ENCODE measurements around the gene NCEH1.
"Not testable (repeated sequence)": the region's sequence is repeated elsewhere in the genome, so short reads cannot be mapped to it uniquely, and the experiment has no call there.

The NCEH1 gene

GRCh38 chr3:172669021-172669420 lies 41.8 kb downstream of the NCEH1 start:
- Histone ChIP-seq H4K91ac (ENCODE audit: low read depth, low read length) (no peak overlapping the region), H3K27me3 (ENCODE audit: insufficient read depth, low read length) (no peaks in the 10 kb centered on the region), H2BK5ac (ENCODE audit: low read depth, low read length, poor library complexity) (no peak overlapping the region), H3K9me3 (ENCODE audit: insufficient read depth, low read depth, low read length) (peaks cover 2% of the 10 kb centered on the region), H2AFZ (ENCODE audit: insufficient read depth, low read length, poor library complexity) (no peak overlapping the region), H3K79me2 (ENCODE audit: control insufficient read depth, insufficient read depth, low read length, poor library complexity) (no peaks in the 10 kb centered on the region), H3K9ac (ENCODE audit: low read length) (no peak overlapping the region), H3K4me1 (ENCODE audit: control insufficient read depth in 1 of 2, insufficient read depth in 2 of 2, low read length in 2 of 2) (no peaks in the 10 kb centered on the region), H3K23ac (ENCODE audit: low read length) (no peak overlapping the region), H3K4me3 (ENCODE audit: low read depth, low read length) (no peak overlapping the region), H4K8ac (ENCODE audit: low read depth, low read length) (no peak overlapping the region), H2AK5ac (ENCODE audit: low read length) (no peak overlapping the region), H2BK12ac (ENCODE audit: low read length) (no peak overlapping the region), H2BK120ac (ENCODE audit: insufficient read depth, low read length, poor library complexity) (no peak overlapping the region), H3K14ac (ENCODE audit: low read length) (no peak overlapping the region), H3K4me2 (ENCODE audit: low read length) (no peak overlapping the region), H3K4ac (ENCODE audit: low read depth, low read length) (no peak overlapping the region), H3K36me3 (ENCODE audit: control insufficient read depth in 1 of 2, insufficient read depth in 2 of 2, low read length in 2 of 2) (no peaks in the 10 kb centered on the region), H3K27ac (ENCODE audit: low read depth, low read length) (no peak overlapping the region), H4K12ac (ENCODE audit: low read depth, low read length) (no peak overlapping the region), H3K18ac (ENCODE audit: low read length) (no peak overlapping the region), H3K79me1 (ENCODE audit: low read length) (no peaks in the 10 kb centered on the region)
- no CpG with 5 or more reads among the region's 4 CpGs for WGBS (ENCODE audit: extremely low coverage, insufficient coverage, insufficient read length)
- DNase-seq: peak in 1 of 2 donors; percentile 34

- H2BK120ac ChIP-seq (ENCODE audit: insufficient read depth, low read length, poor library complexity): no peak overlapping the region
- no peak overlapping the region for H3K14ac ChIP-seq (ENCODE audit: low read length)
- H3K27me3 ChIP-seq (ENCODE audit: insufficient read depth, low read length): no peaks in the 10 kb centered on the region
- H3K4ac ChIP-seq (ENCODE audit: low read depth, low read length): no peak overlapping the region
- H3K4me3 ChIP-seq (ENCODE audit: low read depth, low read length): no peak overlapping the region
- no peaks in the 10 kb centered on the region for H3K79me2 ChIP-seq (ENCODE audit: control insufficient read depth, insufficient read depth, low read length, poor library complexity)
- H3K27ac ChIP-seq (ENCODE audit: low read depth, low read length): no peak overlapping the region
- WGBS (ENCODE audit: extremely low coverage, insufficient coverage, insufficient read length): no CpG with 5 or more reads among the region's 16 CpGs
- no peaks in the 10 kb centered on the region for H3K79me1 ChIP-seq (ENCODE audit: low read length)
- H3K9ac ChIP-seq (ENCODE audit: low read length): no peak overlapping the region
- no peak overlapping the region for H2AFZ ChIP-seq (ENCODE audit: insufficient read depth, low read length, poor library complexity)
- no peak overlapping the region for H4K91ac ChIP-seq (ENCODE audit: low read depth, low read length)
- no peaks in the 10 kb centered on the region for H3K36me3 ChIP-seq (ENCODE audit: control insufficient read depth in 1 of 2, insufficient read depth in 2 of 2, low read length in 2 of 2)
- no peak overlapping the region for H2BK12ac ChIP-seq (ENCODE audit: low read length)
- H3K23ac ChIP-seq (ENCODE audit: low read length): no peak overlapping the region
- H4K12ac ChIP-seq (ENCODE audit: low read depth, low read length): no peak overlapping the region
- H2BK5ac ChIP-seq (ENCODE audit: low read depth, low read length, poor library complexity): no peak overlapping the region
- peak; percentile 92 to 99 for DNase-seq
- no peak overlapping the region for H3K18ac ChIP-seq (ENCODE audit: low read length)
- no peak overlapping the region for H3K4me2 ChIP-seq (ENCODE audit: low read length)
- H3K4me1 ChIP-seq (ENCODE audit: control insufficient read depth in 1 of 2, insufficient read depth in 2 of 2, low read length in 2 of 2): no peaks in the 10 kb centered on the region
- H3K9me3 ChIP-seq (ENCODE audit: insufficient read depth, low read depth, low read length): peaks cover 2% of the 10 kb centered on the region
- no peak overlapping the region for H4K8ac ChIP-seq (ENCODE audit: low read depth, low read length)
- H2AK5ac ChIP-seq (ENCODE audit: low read length): no peak overlapping the region
Observed at GRCh38 chr3:172666873-172667694, 43.8 kb downstream of the NCEH1 start.

- H3K4ac ChIP-seq (ENCODE audit: low read depth, low read length): no peak overlapping the region
- H3K23ac ChIP-seq (ENCODE audit: low read length): no peak overlapping the region
- H2AK5ac ChIP-seq (ENCODE audit: low read length): no peak overlapping the region
- H3K4me1 ChIP-seq (ENCODE audit: control insufficient read depth in 1 of 2, insufficient read depth in 2 of 2, low read length in 2 of 2): no peaks in the 10 kb centered on the region
- H3K36me3 ChIP-seq (ENCODE audit: control insufficient read depth in 1 of 2, insufficient read depth in 2 of 2, low read length in 2 of 2): no peaks in the 10 kb centered on the region
- no peak overlapping the region for H3K9ac ChIP-seq (ENCODE audit: low read length)
- H3K79me2 ChIP-seq (ENCODE audit: control insufficient read depth, insufficient read depth, low read length, poor library complexity): no peaks in the 10 kb centered on the region
- no peak overlapping the region for H3K4me2 ChIP-seq (ENCODE audit: low read length)
- peak; percentile 44 to 57 for DNase-seq
- H3K9me3 ChIP-seq (ENCODE audit: insufficient read depth, low read depth, low read length): peaks cover 2% of the 10 kb centered on the region
- no peak overlapping the region for H3K27ac ChIP-seq (ENCODE audit: low read depth, low read length)
- H3K4me3 ChIP-seq (ENCODE audit: low read depth, low read length): no peak overlapping the region
- no peak overlapping the region for H2BK12ac ChIP-seq (ENCODE audit: low read length)
- no peaks in the 10 kb centered on the region for H3K27me3 ChIP-seq (ENCODE audit: insufficient read depth, low read length)
- H3K79me1 ChIP-seq (ENCODE audit: low read length): no peaks in the 10 kb centered on the region
- H3K18ac ChIP-seq (ENCODE audit: low read length): no peak overlapping the region
- no peak overlapping the region for H2BK120ac ChIP-seq (ENCODE audit: insufficient read depth, low read length, poor library complexity)
- no peak overlapping the region for H3K14ac ChIP-seq (ENCODE audit: low read length)
- no CpG with 5 or more reads among the region's 10 CpGs for WGBS (ENCODE audit: extremely low coverage, insufficient coverage, insufficient read length)
- no peak overlapping the region for H4K91ac ChIP-seq (ENCODE audit: low read depth, low read length)
- H4K8ac ChIP-seq (ENCODE audit: low read depth, low read length): no peak overlapping the region
- no peak overlapping the region for H2BK5ac ChIP-seq (ENCODE audit: low read depth, low read length, poor library complexity)
- H2AFZ ChIP-seq (ENCODE audit: insufficient read depth, low read length, poor library complexity): no peak overlapping the region
- H4K12ac ChIP-seq (ENCODE audit: low read depth, low read length): no peak overlapping the region
Observed at GRCh38 chr3:172666181-172666872, 44.5 kb downstream of the NCEH1 start.

GRCh38 chr3:172665510-172665909 lies 45.4 kb downstream of the NCEH1 start:
- not testable (repeated sequence) for H2AFZ ChIP-seq (ENCODE audit: insufficient read depth, low read length, poor library complexity); H4K91ac ChIP-seq (ENCODE audit: low read depth, low read length); H3K18ac ChIP-seq (ENCODE audit: low read length); H2BK12ac ChIP-seq (ENCODE audit: low read length); H2AK5ac ChIP-seq (ENCODE audit: low read length); H3K79me1 ChIP-seq (ENCODE audit: low read length); H3K23ac ChIP-seq (ENCODE audit: low read length); DNase-seq; H3K9me3 ChIP-seq (ENCODE audit: insufficient read depth, low read depth, low read length); H3K79me2 ChIP-seq (ENCODE audit: control insufficient read depth, insufficient read depth, low read length, poor library complexity); H2BK120ac ChIP-seq (ENCODE audit: insufficient read depth, low read length, poor library complexity); H3K14ac ChIP-seq (ENCODE audit: low read length); H4K12ac ChIP-seq (ENCODE audit: low read depth, low read length); H4K8ac ChIP-seq (ENCODE audit: low read depth, low read length); H3K4me3 ChIP-seq (ENCODE audit: low read depth, low read length); H2BK5ac ChIP-seq (ENCODE audit: low read depth, low read length, poor library complexity); H3K4me1 ChIP-seq (ENCODE audit: control insufficient read depth in 1 of 2, insufficient read depth in 2 of 2, low read length in 2 of 2); H3K4ac ChIP-seq (ENCODE audit: low read depth, low read length); H3K27me3 ChIP-seq (ENCODE audit: insufficient read depth, low read length); H3K27ac ChIP-seq (ENCODE audit: low read depth, low read length); H3K4me2 ChIP-seq (ENCODE audit: low read length); H3K36me3 ChIP-seq (ENCODE audit: control insufficient read depth in 1 of 2, insufficient read depth in 2 of 2, low read length in 2 of 2); H3K9ac ChIP-seq (ENCODE audit: low read length)
- no CpG with 5 or more reads among the region's 9 CpGs for WGBS (ENCODE audit: extremely low coverage, insufficient coverage, insufficient read length)
